ENCODE data around the gene AMN1.
"Not testable (repeated sequence)": the region's sequence is repeated elsewhere in the genome, so short reads cannot be mapped to it uniquely, and the experiment has no call there.

AMN1 gene

DNA sequence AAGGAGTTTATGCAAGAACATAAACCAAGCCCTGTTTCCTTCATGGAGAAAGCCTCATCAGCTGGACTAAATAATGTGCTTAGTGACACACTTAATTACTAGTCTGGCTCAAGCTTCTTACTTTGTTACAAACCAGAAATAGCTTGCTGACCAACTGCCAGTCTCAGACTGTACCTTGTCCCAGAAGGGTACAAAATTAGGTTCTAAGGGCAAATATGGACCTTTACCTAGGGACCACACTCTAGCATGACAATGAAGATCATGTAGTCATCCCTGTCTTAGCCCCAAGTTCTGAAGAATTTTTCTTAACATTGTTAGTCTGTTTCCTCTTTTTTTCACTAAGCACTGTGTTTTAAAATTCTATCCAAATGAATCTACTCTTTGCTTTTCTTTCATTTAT, 2.2 kb downstream of the AMN1 start:
- TF ChIP-seq, protein P1, sequence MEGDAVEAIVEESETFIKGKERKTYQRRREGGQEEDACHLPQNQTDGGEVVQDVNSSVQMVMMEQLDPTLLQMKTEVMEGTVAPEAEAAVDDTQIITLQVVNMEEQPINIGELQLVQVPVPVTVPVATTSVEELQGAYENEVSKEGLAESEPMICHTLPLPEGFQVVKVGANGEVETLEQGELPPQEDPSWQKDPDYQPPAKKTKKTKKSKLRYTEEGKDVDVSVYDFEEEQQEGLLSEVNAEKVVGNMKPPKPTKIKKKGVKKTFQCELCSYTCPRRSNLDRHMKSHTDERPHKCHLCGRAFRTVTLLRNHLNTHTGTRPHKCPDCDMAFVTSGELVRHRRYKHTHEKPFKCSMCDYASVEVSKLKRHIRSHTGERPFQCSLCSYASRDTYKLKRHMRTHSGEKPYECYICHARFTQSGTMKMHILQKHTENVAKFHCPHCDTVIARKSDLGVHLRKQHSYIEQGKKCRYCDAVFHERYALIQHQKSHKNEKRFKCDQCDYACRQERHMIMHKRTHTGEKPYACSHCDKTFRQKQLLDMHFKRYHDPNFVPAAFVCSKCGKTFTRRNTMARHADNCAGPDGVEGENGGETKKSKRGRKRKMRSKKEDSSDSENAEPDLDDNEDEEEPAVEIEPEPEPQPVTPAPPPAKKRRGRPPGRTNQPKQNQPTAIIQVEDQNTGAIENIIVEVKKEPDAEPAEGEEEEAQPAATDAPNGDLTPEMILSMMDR (IDR thresholded peaks at IDR 0.05; ENCODE audit: insufficient read depth, low read depth, low read length, missing control alignments), result no peak
- no peak for DNase-seq (ENCODE audit: low read depth)

DNA sequence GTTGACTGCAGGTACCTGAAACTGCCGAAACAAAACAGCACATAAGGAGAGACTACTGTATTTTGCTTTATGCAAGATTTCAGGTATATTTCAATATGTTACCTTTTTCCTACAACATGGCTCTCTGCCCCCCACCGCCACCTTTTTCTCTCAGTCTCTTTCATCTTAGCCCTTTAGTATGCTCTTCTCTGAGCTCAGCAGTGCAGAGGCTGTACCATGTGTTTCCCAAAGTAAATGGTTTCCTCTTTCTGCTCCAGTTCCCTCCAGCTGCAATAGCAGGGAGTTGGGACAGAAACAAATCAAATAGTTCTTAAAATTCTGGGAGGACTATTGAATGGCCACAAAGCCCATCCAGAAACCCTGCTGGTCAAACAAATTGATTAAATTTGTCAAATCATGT, 4.3 kb downstream of the AMN1 start:
- no peak overlapping the region for H3K4me3 ChIP-seq (ENCODE audit: low read depth, low read length)
- no peak for DNase-seq (ENCODE audit: low read depth)
- TF ChIP-seq, protein P1 (IDR thresholded peaks at IDR 0.05; ENCODE audit: insufficient read depth, low read depth, low read length, missing control alignments), result no peak

More for the DNA sequence above, 2.2 kb downstream of the AMN1 start:
- no peak overlapping the region for H3K4me3 ChIP-seq (ENCODE audit: low read depth, low read length)

DNA sequence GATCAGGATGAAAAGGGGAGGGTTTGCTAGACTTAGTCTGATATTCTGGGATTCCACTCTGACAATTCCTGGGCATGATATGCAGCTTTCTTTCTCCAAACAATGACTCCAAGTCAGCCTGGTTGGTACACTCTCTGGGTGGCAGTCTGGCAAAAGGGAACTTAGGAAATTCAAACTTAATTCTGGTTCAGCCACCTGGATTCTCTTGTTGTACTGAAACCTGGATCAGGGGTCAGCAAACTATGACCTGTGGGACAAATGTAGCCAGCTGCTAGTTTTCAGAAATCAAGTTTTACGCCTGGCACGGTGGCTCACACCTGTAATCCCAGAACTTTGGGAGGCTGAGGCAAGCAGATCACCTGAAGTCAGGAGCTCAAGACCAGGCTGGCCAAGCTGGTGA, 6.2 kb downstream of the AMN1 start:
- no peak for DNase-seq (ENCODE audit: low read depth)
- TF ChIP-seq, protein P1 (IDR thresholded peaks at IDR 0.05; ENCODE audit: insufficient read depth, low read depth, low read length, missing control alignments), result no peak
- no peak overlapping the region for H3K4me3 ChIP-seq (ENCODE audit: low read depth, low read length)

DNA sequence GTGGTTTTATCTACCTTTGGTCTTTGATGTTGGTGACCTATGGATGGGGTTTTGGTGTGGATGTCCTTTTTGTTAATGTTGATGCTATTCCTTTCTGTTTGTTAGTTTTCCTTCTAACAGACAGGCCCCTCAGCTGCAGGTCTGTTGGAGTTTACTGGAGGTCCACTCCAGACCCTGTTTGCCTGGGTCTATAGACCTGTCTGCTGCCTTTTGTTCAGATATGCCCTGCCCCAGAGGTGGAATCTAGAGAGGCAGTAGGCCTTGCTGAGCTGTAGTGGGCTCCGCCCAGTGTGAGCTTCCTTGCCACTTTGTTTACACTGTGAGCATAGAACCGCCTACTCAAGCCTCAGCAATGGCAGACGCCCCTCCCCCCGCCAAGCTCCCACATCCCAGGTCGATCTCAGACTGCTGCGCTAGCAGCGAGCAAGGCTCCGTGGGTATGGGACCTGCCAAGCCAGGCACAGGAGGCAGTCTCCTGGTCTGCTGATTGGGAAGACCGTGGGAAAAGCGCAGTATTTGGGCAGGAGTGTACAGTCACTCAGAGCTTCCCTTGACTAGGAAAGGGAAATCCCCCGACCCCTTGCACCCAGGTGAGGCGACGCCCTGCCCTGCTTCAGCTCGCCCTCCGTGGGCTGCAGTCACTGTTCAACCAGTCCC, 10.2 kb downstream of the AMN1 start:
- H3K4me3 ChIP-seq (ENCODE audit: low read depth, low read length); DNase-seq (ENCODE audit: low read depth): not testable (repeated sequence)

DNA sequence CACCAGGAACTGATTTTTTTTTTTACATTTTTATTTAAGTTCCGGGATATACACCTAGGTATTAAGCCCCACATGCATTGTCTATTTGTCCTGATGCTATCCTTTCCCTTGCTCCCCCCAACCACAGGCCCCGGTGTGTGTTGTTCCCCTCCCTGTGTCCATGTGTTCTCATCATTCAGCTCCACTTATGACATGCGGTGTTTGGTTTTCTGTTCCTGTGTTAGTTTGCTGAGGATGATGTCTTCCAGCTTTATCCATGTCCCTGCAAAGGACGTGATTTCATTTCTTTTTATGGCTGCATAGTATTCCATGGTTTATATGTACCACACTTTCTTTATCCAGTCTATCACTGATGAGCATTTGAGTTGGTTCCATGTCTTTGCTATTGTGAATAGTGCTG, 11.8 kb downstream of the AMN1 start:
- not testable (repeated sequence) for H3K4me3 ChIP-seq (ENCODE audit: low read depth, low read length); DNase-seq (ENCODE audit: low read depth)

DNA sequence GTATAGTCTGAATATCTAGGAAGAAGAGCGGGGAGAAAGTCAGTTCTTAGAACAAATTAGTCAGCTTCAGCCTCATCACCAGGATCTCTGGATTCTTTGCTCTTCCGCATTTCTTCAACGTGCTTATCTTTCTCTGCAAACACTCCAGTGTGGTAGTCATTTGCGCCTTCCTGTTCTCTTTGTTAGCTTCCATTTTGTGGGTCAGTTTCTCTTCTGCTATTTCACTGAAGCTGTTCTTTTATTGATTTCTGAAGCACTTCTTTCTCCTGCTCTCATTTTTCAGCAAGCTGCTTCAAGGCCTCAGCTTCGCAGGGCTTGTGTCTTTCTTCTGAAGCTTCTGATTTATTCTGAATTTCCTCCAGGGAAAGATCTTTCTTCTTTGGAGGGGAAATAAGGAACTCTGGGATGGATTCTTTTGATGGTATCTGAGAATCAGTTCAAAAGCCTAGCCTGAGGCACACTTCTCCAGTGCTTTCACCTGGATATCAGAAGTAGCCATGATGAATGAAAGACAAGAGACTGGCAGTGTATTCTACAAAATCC, 13.5 kb downstream of the AMN1 start:
- peak overlapping the region; percentile 57 for H3K4me3 ChIP-seq (ENCODE audit: low read depth, low read length)
- TF ChIP-seq, protein P1 (IDR thresholded peaks at IDR 0.05; ENCODE audit: insufficient read depth, low read depth, low read length, missing control alignments), result no peak
- peak; percentile 81 for DNase-seq (ENCODE audit: low read depth)

DNA sequence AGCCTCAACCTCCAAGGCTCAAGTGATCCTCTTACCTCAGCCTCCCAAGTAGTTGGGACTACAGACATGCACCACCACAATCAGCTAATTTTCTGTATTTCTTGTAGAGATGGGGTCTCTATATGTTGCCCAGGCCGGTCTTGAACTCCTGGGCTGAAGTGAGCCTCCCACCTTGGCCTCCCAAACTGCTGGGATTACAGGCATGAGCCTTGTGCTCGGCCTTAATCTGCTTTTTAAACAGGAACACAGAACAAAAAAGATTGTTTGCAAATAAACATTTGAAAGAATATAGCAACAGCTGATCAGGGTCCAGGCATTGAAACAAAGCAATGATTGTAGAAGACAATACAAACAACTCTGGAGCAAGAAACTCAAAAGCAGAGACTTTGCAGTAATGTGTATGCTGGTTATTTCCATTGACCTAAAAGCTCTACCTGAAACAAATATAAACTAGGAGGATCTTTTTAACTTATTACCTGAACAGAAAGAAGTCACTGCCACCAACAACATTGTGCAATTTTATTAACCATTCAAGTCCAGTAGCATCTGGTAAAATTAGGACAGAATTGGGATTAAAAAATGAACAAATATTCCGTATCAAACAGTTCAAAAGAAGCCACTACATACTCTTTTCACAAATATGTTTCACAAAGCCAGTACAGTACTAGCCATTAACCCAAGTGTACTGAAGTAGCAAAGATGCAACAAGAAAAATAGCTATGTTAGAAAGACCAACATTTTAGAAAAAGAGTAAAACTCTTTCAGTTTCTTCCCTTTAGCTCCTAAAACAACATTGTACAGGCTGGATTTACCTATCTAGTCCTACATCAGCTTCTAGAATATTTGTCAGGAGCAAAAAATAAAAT, 14.2 kb downstream of the AMN1 start:
- peak overlapping the region; percentile 57 for H3K4me3 ChIP-seq (ENCODE audit: low read depth, low read length)
- TF ChIP-seq, protein P1 (IDR thresholded peaks at IDR 0.05; ENCODE audit: insufficient read depth, low read depth, low read length, missing control alignments), result no peak
- no peak for DNase-seq (ENCODE audit: low read depth)
